Measurements from ENCODE around the gene ADCY9.
"Not testable (repeated sequence)": the region's sequence is repeated elsewhere in the genome, so short reads cannot be mapped to it uniquely, and the experiment has no call there.

The ADCY9 gene

DNA sequence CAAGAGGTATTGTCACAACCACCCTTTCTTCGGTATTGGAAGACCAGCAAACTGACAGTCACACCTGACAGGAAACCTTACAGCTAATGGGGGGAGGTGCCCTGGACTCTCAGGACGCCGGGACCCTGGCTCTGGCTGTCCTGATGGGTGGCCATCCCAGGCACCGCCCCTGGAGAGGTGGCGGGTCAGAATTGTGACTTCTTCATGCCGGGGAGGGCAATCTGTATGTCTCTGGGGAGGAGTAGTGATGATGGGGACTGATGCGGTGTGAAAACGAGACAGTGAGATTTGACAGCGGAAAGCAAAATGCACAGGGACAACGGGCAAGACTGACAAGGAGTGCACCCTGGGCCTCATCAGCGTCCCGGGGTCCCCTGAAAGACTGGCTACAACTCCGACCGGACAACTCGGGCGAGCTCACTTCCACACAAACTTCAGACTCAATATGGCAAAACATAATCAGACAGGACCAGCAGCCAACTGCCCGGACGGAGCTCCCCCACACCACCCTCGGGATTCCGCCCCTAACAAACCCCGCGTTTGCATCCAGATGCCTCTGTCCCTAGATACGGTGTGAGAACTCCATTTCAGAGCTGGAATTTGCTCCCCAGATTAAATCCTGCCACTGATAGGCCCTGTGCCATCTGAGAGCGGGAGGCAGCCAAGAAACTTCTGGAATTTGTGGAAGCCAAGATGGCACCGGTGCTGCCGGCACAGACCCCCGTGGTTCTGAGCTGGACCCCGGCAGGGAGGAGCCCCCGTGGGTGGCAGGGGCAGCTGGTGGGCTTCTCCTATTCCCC, 152.2 kb downstream of the ADCY9 start:
- H3F3A ChIP-seq (ENCODE audit: insufficient read depth): no peaks in the 10 kb centered on the region
- H2AFZ ChIP-seq (ENCODE audit: low read depth, low read length, severe bottlenecking): no peak overlapping the region
- no peaks in the 10 kb centered on the region for H3K36me3 ChIP-seq (ENCODE audit: low read length)
- no peaks in the 10 kb centered on the region for H3K9me2 ChIP-seq (replicated peaks; ENCODE audit: insufficient read depth, low read length)
- H3K27me3 ChIP-seq (ENCODE audit: low read length): no peaks in the 10 kb centered on the region
- TF ChIP-seq, protein P1, sequence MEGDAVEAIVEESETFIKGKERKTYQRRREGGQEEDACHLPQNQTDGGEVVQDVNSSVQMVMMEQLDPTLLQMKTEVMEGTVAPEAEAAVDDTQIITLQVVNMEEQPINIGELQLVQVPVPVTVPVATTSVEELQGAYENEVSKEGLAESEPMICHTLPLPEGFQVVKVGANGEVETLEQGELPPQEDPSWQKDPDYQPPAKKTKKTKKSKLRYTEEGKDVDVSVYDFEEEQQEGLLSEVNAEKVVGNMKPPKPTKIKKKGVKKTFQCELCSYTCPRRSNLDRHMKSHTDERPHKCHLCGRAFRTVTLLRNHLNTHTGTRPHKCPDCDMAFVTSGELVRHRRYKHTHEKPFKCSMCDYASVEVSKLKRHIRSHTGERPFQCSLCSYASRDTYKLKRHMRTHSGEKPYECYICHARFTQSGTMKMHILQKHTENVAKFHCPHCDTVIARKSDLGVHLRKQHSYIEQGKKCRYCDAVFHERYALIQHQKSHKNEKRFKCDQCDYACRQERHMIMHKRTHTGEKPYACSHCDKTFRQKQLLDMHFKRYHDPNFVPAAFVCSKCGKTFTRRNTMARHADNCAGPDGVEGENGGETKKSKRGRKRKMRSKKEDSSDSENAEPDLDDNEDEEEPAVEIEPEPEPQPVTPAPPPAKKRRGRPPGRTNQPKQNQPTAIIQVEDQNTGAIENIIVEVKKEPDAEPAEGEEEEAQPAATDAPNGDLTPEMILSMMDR (IDR thresholded peaks at IDR 0.05; ENCODE audit: insufficient read depth, low read length, poor library complexity, severe bottlenecking): no peak
- TF ChIP-seq EZH2phosphoT487 (conservative IDR thresholded peaks at IDR 0.05; ENCODE audit: low read length): no peak
- no peak overlapping the region for H3K27ac ChIP-seq (ENCODE audit: low read depth, low read length)
- H3K79me2 ChIP-seq (ENCODE audit: insufficient read depth, low read length): no peaks in the 10 kb centered on the region
- H3K4me3 ChIP-seq (ENCODE audit: insufficient read depth, low read length, poor library complexity, severe bottlenecking): no peak overlapping the region
- no peak overlapping the region for H3K4me2 ChIP-seq (ENCODE audit: low read depth, low read length, poor library complexity, severe bottlenecking)
- H4K20me1 ChIP-seq (ENCODE audit: low read depth, low read length): no peaks in the 10 kb centered on the region
- H3K9ac ChIP-seq (ENCODE audit: low read length): no peak overlapping the region
- H3K9me3 ChIP-seq (ENCODE audit: insufficient read depth, low read length): no peaks in the 10 kb centered on the region

DNA sequence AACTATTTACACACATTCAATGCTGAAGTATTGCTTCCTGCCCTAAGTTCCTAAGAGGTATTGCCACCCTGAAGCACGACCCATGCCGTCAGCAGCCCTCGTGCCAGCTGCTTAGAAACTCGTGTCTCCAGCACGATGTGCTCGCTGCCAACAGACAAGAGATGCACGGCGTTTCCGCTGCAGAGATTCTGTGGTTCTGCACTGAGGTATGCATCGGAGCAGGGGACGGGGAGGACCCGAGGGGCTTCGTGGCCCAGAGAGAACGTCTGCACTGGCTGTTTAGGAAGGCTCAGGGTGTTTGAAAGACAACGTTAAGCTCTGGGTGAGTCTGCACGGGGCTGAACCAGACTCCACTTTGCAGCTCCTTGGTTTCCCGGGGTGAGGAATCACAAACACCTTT, 153.0 kb downstream of the ADCY9 start:
- H3K36me3 ChIP-seq (ENCODE audit: low read length): no peaks in the 10 kb centered on the region
- no peak overlapping the region for H3K27ac ChIP-seq (ENCODE audit: low read depth, low read length)
- no peaks in the 10 kb centered on the region for H3K79me2 ChIP-seq (ENCODE audit: insufficient read depth, low read length)
- H3K4me3 ChIP-seq (ENCODE audit: insufficient read depth, low read length, poor library complexity, severe bottlenecking): no peak overlapping the region
- no peak overlapping the region for H3K4me2 ChIP-seq (ENCODE audit: low read depth, low read length, poor library complexity, severe bottlenecking)
- no peak overlapping the region for H2AFZ ChIP-seq (ENCODE audit: low read depth, low read length, severe bottlenecking)
- no peaks in the 10 kb centered on the region for H3F3A ChIP-seq (ENCODE audit: insufficient read depth)
- no peak overlapping the region for H3K9ac ChIP-seq (ENCODE audit: low read length)
- no peaks in the 10 kb centered on the region for H3K9me3 ChIP-seq (ENCODE audit: insufficient read depth, low read length)
- no peaks in the 10 kb centered on the region for H3K27me3 ChIP-seq (ENCODE audit: low read length)
- no peaks in the 10 kb centered on the region for H4K20me1 ChIP-seq (ENCODE audit: low read depth, low read length)
- no peaks in the 10 kb centered on the region for H3K9me2 ChIP-seq (replicated peaks; ENCODE audit: insufficient read depth, low read length)
- TF ChIP-seq, protein P1 (IDR thresholded peaks at IDR 0.05; ENCODE audit: insufficient read depth, low read length, poor library complexity, severe bottlenecking): no peak
- TF ChIP-seq EZH2phosphoT487 (conservative IDR thresholded peaks at IDR 0.05; ENCODE audit: low read length): no peak

DNA sequence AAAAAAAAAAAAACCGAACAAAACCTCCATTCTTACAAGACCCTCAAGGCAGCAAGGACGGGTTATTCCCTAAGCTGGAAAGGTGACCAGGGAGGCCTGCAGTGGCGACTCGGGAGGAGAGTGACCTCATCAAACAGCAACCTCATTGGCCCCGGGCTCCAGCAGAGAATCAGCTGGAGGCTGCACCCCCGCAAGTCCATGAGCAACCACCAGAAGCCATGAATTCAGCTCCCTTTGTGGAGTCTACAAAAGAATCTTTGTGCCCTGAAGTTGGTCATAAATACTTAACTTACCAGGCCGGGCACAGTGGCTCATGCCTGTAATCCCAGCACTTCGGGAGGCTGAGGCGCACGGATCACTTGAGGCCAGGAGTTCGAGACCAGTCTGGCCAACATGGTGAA, 154.8 kb downstream of the ADCY9 start:
- no peaks in the 10 kb centered on the region for H3K9me2 ChIP-seq (replicated peaks; ENCODE audit: insufficient read depth, low read length)
- no peak overlapping the region for H3K9ac ChIP-seq (ENCODE audit: low read length)
- H3K4me3 ChIP-seq (ENCODE audit: insufficient read depth, low read length, poor library complexity, severe bottlenecking): no peak overlapping the region
- H3K4me2 ChIP-seq (ENCODE audit: low read depth, low read length, poor library complexity, severe bottlenecking): no peak overlapping the region
- H3K9me3 ChIP-seq (ENCODE audit: insufficient read depth, low read length): no peaks in the 10 kb centered on the region
- no peaks in the 10 kb centered on the region for H3F3A ChIP-seq (ENCODE audit: insufficient read depth)
- no peak overlapping the region for H2AFZ ChIP-seq (ENCODE audit: low read depth, low read length, severe bottlenecking)
- no peaks in the 10 kb centered on the region for H3K79me2 ChIP-seq (ENCODE audit: insufficient read depth, low read length)
- no peaks in the 10 kb centered on the region for H3K27me3 ChIP-seq (ENCODE audit: low read length)
- H4K20me1 ChIP-seq (ENCODE audit: low read depth, low read length): no peaks in the 10 kb centered on the region
- TF ChIP-seq, protein P1 (IDR thresholded peaks at IDR 0.05; ENCODE audit: insufficient read depth, low read length, poor library complexity, severe bottlenecking): no peak
- no peaks in the 10 kb centered on the region for H3K36me3 ChIP-seq (ENCODE audit: low read length)
- no peak overlapping the region for H3K27ac ChIP-seq (ENCODE audit: low read depth, low read length)

DNA sequence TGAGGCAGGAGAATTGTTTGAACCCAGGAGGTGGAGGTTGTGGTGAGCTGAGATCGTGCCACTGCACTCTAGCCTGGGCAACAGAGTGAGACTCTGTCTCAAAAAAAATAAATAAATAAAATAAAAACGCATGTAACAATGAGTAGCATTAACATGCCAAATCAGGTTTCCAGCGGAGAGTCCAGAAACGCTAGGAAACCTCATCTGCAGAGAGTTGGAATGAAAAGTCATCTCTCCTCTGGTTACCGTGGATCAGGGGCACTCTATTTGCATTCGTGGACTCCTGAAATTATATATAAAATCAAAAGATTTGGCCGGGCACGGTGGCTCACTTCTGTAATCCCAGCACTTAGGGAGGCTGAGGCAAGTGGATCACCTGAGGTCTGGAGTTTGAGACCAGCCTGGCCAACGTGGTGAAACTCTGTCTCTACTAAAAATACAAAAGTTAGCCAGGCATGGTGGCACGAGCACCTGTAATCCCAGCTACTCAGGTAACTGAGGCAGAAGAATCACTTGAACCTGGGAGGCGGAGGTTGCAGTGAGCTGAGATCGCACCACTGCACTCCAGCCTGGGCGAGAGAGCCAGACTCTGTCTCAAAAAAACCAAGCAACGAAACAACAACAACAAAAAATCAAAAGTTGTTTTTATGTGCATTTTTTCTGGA, 156.2 kb downstream of the ADCY9 start:
- not testable (repeated sequence) for H3K9me3 ChIP-seq (ENCODE audit: insufficient read depth, low read length); H3F3A ChIP-seq (ENCODE audit: insufficient read depth); H3K4me2 ChIP-seq (ENCODE audit: low read depth, low read length, poor library complexity, severe bottlenecking); H3K4me3 ChIP-seq (ENCODE audit: insufficient read depth, low read length, poor library complexity, severe bottlenecking); H4K20me1 ChIP-seq (ENCODE audit: low read depth, low read length); H3K9me2 ChIP-seq (replicated peaks; ENCODE audit: insufficient read depth, low read length); H3K27me3 ChIP-seq (ENCODE audit: low read length); H3K36me3 ChIP-seq (ENCODE audit: low read length); H3K79me2 ChIP-seq (ENCODE audit: insufficient read depth, low read length); H3K27ac ChIP-seq (ENCODE audit: low read depth, low read length); H2AFZ ChIP-seq (ENCODE audit: low read depth, low read length, severe bottlenecking); H3K9ac ChIP-seq (ENCODE audit: low read length)

Data from SU-DHL-6 (cell line).